H54 (cell line): ENCODE results near the gene HOXB1.

Experiments used
- DNase-seq: peaks from one replicate; pipeline ENCODE4 v3.0.0; 2011; ENCODE audit warnings: low spot score, mixed read lengths; ENCODE audit not compliant: insufficient read length
- FAIRE-seq: peaks from 3 replicates; lab custom pipeline; 2011; peaks lifted over from hg19 to GRCh38; lab: Jason Lieb, UNC
- POLR2A ChIP-seq: IDR thresholded peaks from 2 replicates; pipeline ENCODE4 v1.6.1; 2011; ENCODE audit warnings: low read depth, mild to moderate bottlenecking, low read length

HOXB1 gene

GRCh38 chr17:48502901-48503300 lies 27.9 kb downstream of the HOXB1 start:
- no peak for TF ChIP-seq POLR2A
- no peak for DNase-seq
- no peak for FAIRE-seq

GRCh38 chr17:48502312-48502711 lies 28.5 kb downstream of the HOXB1 start:
- FAIRE-seq = no peak
- no peak for TF ChIP-seq POLR2A
- DNase-seq = no peak

DNA sequence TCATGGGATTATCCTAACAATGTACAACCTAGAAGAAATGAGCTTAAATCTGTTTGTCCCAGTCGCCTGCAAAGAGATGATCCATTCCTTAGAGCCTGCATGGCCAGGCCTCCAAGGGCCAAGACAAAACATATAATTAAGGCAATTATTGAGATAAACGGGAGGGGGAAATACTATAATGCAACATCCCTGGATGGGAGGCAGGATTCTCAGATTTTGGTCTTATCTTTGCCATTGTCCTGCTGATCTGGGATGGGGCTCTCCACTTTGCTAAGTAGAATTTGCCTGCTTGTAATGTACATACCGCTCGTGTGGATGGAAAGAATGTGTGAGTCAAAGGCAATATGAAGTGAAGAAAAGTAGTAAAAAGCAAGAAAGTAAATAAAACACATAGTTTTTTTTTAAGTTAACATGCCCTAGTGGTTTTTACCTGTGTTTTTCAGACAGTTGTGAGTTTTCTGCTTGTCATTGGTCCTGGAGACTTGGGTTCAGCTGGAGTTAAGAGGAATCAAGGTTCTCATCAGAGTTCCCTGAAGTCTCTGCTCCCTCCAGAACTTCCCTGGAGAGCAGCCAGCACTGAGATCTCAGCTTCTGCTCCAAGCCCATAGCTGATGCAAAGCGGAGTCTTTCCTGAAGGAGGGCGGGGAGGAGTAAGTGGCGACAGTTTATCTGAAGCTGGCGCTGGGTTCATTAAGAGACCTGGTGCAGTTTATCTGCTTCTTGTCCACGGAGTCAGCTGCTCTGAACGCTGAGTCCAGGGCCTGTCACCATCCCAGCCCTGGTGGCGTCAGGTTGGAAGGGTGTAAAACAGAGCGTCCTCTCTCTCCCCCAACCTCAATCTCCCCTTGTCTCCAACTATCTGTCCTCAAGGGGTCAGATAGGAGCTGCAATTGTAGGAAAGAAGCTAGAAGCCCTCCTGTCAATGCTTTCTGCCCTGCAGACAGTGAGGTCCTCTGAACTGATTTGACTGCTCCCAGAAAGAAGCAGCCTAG lies 30.1 kb downstream of the HOXB1 start:
- TF ChIP-seq POLR2A = no peak
- no peak for DNase-seq
- no peak for FAIRE-seq

DNA sequence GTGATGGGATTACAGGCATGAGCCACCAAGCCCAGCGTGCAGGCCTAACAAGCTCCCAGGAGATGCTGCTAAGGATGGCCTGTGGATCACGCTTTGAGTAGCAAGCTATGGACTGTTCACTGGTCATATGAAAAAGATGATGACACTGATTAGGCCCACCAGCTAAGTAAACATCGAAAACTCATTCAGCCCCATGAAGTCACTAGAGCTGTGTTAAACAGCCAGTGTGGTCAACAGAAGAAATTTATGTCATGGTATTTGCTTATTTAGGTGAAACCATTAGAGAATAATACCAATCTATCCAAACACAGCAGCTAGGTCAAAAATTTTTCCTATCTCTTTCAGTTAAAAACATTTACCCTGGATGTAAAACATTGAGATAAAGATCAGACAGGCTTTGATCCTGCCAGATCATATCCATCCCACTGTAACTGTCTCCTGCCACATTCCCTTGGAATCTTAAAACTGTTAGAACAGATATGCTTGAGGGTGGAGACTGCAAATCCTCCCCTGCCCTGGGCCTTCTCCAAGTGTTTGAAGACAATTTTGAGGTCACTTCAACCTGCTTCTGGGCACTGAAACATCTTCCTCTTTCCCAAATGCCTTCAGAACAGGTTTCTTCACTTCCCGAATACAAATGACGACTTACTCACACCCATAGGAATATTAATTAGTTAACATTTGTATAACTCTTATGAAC lies 30.9 kb downstream of the HOXB1 start:
- FAIRE-seq (no peak), DNase-seq (no peak)
- no peak for TF ChIP-seq POLR2A

GRCh38 chr17:48499248-48499647 lies 31.6 kb downstream of the HOXB1 start:
- TF ChIP-seq POLR2A = no peak
- peak; percentile 67 for DNase-seq
- FAIRE-seq = no peak

DNA sequence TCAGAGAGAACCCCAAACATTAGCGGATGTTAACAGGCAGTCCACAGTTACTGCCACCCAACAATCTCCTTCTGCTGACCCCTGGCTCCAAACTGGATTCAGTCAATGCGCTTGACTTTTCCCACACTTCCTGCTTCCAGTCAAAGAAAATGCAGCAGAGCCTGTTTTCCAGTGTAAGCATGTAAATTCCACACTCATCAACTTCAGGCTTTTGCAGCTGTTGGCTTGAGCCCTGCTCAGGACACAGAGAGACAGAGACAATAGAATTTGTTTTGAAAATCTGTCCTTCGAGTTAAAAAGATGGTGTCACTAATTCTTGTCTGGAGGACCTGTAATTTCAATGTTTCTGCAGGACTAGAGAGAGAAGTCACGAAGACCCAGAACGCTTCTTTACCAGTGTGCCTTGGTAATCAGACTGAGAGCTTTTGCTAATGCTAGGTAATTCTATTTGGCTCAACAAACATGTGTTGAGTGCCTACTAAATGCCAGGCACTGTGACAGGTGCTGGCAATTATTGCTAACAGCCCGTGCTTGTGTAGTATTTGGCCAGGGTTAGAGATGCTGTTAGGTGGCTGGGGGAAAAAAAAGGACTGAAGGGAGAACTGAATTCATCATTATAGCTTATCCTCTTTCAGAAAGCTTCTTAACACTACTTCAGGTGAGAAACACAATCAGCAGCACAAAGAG lies 32.5 kb downstream of the HOXB1 start:
- DNase-seq = no peak
- TF ChIP-seq POLR2A = no peak
- no peak for FAIRE-seq

DNA sequence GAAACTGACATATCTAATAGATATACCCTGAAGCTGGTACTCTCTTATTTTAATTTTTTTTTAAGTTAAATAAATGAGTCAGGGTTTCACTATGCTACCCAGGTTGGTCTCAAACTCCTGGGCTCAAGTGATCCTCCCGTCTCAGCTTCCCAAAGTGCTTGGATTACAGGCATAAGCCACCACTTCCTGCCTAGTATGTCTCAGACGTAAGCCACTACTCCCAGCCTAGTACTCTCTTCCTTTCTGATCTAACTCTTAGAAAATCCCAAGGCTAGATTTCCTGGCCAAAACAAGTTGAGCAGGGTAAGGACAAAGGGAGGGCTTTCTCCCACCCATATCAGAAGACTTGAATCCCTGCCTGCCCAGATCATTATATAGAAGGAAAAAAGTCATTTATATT lies 33.7 kb downstream of the HOXB1 start:
- FAIRE-seq = no peak
- no peak for DNase-seq
- TF ChIP-seq POLR2A = no peak

- DNase-seq (no peak), FAIRE-seq (peak; percentile 83)
- TF ChIP-seq POLR2A = no peak
Observed at GRCh38 chr17:48494335-48494734, 36.5 kb downstream of the HOXB1 start.

- FAIRE-seq (no peak), DNase-seq (peak; percentile 69)
- 0 out of 2 replicates have a peak, but pooled peaks have one; percentile 8 for TF ChIP-seq POLR2A
Observed at GRCh38 chr17:48492401-48493298, 38.2 kb downstream of the HOXB1 start.

DNA sequence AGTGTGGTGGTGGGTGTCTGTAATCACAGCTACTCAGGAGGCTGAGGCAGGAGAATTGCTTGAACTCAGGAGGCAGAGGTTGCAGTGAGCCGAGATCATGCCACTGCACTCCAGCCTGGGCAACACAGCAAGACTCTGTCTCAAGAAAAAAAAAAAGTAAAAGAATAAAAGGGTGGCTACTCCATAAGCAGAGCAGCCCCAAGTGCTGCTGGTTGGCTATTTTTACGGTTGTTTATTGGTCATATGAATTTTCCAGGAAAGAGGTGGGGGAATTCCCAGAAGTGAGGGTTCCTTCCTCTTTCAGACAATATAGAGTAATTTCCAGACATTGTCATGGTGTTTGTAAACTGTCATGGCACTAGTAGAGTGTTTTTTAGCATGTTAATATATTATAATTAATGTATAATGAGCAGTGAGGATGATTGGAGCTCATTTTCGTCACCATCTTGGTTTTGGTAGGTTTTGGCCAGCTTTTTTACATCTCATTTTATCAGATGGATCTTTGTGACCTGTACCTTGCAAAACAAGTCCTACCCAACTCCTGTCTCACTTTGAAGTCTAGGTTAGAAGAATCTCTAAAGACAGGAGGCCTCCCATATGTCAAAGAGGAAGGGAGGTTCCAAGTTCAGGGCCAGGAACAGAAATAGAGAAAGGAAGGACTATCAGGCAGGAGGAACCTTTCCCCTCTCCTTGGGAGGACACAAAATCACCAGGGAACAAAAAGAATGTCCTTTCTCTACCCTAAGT lies 39.1 kb downstream of the HOXB1 start:
- FAIRE-seq = no peak
- DNase-seq = no peak
- no peak for TF ChIP-seq POLR2A

DNA sequence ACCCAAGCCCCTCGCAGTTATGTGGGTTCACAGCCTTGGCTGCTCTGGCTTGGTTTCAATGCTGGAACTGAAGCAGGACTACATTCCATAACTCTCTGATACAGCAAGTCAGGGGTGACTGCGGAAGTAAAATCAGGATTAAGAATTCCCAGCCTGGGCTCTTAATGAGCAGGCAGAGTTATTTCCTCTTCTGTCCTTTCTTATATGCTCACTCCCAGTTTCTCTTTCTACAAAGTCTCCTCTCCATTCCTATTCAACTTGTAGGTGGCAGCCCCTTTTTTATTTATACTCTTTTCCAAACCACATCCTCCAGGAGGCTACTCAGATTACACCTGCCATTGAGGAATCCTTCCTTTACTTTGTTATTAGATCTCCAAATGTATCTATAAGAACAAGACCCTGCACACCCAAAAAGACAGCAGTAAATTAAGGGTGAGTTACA lies 40.3 kb downstream of the HOXB1 start:
- no peak for FAIRE-seq
- DNase-seq = no peak
- TF ChIP-seq POLR2A = no peak

DNA sequence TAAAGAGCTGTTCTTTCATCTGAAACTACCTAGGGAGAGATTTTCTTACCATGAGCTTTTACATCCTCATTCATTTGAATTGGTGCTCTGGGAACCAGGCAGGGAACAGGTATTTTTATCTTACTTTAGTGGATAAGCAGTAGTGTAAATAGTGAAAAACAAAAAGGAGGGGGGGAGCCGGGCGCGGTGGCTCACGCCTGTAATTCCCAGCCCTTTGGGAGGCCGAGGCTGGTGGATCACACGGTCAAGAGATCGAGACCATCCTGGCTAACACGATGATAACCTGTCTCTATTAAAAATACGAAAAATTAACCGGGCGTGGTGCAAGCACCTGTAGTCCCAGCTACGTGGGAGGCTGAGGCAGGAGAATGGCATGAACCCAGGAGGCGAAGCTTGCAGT lies 41.0 kb downstream of the HOXB1 start:
- no peak for TF ChIP-seq POLR2A
- no peak for DNase-seq
- no peak for FAIRE-seq

GRCh38 chr17:48488548-48489106 lies 42.2 kb downstream of the HOXB1 start:
- TF ChIP-seq POLR2A = no peak
- DNase-seq (no peak), FAIRE-seq (no peak)
